Activated naive CD4-positive, alpha-beta T cell treated with anti-CD3 and anti-CD28 coated beads, Interleukin-2, amount 50 U/mL, for 16 hours (primary cell): ENCODE results near the gene COCH.
"Not testable (repeated sequence)": the region's sequence is repeated elsewhere in the genome, so short reads cannot be mapped to it uniquely, and the experiment has no call there.

Experiments
- DNase-seq: peaks from one replicate; pipeline ENCODE4 v3.0.0-alpha.2; 2020

The COCH gene

DNA sequence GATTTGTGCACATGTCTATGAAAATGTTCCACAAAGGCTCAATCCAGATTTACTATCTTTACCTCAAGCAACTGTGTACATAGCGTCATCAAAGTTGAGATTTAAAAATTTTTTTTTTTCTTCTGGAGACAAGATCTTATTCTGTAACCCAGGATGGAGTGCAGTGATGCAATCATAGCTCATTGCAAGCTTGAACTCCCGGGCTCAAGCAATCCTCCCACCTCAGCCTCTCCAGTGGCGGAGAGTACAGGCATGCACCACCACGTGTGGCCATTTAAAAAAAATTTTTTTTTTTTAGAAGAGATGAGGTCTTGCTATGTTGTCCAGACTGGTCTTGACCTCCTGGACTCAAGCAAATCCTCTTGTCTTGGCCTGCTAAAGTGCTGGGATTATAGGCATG lies 2.3 kb downstream of the COCH start:
- no peak for DNase-seq

GRCh38 chr14:30882431-30882830 lies 8.1 kb downstream of the COCH start:
- DNase-seq: no peak

GRCh38 chr14:30883508-30884294 lies 9.3 kb downstream of the COCH start:
- no peak for DNase-seq

GRCh38 chr14:30884901-30885300 lies 10.5 kb downstream of the COCH start:
- DNase-seq: no peak

DNA sequence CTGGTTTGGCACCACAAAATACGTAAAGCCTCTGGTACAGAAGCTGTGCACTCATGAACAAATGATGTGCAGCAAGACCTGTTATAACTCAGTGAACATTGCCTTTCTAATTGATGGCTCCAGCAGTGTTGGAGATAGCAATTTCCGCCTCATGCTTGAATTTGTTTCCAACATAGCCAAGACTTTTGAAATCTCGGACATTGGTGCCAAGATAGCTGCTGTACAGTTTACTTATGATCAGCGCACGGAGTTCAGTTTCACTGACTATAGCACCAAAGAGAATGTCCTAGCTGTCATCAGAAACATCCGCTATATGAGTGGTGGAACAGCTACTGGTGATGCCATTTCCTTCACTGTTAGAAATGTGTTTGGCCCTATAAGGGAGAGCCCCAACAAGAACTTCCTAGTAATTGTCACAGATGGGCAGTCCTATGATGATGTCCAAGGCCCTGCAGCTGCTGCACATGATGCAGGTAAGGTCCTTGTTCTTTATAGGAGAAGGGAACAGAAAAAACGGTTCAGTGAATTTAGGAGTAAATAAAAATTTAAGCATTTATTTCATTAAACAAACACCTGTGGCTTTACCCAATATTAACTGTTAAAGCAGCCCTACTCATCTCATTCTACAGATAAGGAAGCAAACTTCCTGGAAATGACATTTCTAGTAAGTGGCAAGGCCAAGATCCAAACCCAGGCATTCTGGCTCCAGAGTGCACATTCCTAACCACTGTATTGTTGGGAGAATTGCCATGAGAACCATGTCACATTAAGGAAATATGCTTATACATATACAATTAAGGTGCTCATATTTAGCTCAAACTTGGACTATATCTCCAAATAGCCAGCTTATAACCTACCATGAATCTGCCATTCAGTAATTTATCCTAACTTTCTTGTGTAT lies 11.7 kb downstream of the COCH start:
- no peak for DNase-seq

DNA sequence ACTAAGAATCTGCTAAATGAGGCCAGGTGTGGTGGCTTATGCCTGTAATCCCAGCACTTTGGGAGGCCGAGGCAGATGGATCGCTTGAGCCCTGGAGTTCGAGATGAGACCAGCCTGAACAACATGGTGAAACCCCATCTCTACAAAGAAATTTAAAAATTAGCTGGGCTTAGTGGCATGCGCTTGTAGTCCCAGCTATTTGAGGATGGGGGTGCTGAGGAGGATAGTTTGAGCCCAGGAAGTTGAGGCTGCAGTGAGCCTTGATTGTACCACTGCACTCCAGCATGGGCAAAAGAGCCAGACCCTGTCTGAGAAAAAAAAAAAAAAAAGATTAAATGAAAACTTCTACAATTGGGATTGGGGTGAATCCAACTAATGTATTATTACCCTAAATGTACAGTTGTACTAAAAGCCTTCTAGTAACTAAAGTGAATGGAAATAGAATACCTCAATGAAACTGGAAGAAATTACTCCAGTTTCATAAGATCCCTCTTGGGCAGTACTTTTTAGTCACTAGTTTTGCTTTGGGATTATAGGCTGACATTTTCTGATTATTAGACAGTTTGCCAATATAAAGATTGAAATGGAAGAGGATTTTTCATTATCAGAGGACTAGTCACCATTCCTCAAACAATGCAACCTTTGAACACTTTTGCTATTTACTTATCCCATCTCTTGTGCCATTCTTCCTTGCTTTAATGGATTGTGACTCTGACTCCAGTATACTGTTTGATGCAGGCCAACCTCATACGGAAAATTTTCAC lies 14.3 kb downstream of the COCH start:
- DNase-seq: no peak

GRCh38 chr14:30889244-30889594 lies 14.9 kb downstream of the COCH start:
- DNase-seq: no peak

DNA sequence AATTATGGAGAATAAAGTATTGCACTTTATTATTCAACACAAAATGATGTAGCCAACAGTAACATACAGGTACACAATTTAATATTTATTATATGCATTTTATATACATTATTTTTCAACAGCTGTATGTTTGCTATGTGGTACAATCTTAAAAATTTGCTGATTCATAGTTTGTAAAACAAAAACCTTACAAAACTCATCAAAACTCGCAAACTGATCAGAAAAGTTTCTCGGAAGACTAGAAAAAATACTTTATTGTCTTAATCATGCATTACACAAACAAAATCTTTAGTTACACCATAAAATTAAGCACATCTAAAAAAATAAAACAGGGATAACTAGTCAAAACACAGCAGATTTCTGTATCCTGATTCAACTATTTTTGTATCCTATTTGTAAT lies 19.5 kb downstream of the COCH start:
- DNase-seq: no peak

DNA sequence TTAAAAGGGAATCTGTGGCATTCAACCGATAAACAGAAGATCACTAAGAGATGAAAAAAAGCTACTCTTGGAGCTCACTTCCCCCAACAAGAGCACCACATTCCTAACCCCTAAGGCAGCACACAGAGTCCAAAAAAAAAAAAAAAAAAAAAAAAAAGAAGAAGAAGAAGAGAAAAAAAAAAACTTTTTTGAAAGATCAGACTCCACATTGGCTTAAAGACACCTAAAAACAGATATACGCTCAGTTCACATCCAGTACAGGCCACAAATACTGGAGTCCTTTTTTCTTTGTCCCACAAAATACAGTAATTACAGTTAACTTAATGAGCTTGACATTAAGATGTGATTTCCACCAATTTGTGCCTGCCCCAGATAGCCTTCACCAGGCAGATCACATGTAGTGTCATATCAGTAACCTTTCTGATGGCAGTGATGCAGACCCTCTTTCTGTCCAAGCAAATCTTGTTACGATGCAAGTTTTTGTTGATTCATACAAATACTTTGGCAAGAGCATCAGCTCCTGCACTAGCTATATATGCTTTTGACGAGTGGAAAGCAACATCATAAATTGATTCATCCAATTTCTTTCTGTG lies 20.7 kb downstream of the COCH start:
- DNase-seq: no peak

DNA sequence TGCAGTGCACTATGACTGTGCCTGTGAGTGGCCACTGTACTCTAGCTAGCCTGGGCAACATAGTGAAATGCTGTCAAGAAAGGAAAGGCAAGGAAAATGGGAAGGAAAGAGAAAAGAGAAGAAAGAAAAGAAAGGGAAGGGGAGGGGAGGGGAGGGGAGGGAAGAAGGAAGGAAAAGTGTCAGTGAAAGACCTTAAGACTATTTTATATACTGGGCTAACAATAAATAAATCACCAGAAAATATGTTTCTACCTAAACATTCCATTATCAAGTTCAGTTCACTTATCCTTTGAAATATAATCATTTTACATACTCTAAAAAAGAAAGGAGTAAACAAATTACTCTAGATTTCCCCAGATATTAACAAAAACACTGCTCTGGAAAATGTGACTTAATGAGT lies 22.1 kb downstream of the COCH start:
- DNase-seq: no peak

DNA sequence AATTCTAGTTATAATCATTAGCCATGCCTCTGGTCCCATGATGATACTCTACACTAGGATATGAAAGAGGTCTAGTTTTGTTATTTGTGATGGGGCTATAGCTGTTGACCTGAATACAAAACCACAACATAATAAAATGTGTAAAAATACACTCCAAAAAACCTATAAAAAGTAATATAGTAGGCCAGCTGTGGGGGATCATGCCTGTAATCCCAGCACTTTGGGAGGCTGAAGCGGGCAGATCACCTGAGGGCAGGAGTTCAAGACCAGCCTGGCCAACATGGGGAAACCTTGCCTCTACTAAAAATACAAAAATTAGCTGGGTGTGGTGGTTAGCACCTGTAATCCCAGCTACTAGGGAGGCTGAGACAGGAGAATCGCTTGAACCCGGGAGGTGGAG lies 22.8 kb downstream of the COCH start:
- not testable (repeated sequence) for DNase-seq

- DNase-seq: no peak
Observed at GRCh38 chr14:30903285-30904124, 29.1 kb downstream of the COCH start.

GRCh38 chr14:30906752-30907658 lies 32.6 kb downstream of the COCH start:
- DNase-seq: no peak

DNA sequence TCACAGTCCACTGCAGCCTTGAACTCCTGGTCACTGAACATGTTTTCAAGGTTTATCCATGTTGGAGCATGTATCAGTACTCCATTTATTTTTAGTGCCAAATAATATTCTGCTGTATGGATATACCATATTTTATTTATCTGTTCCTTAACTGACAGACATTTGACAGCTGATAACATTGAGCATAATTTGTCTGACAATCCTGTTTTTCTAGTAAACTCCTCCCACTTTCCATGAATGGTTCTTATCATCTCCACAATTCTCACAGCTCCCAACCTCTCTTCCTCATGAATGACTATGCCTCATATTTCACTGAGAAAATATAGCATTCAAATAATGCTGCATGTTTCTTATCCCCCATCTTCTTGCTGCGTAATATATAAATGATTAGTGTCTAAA lies 33.3 kb downstream of the COCH start:
- no peak for DNase-seq

- no peak for DNase-seq
Observed at GRCh38 chr14:30908826-30909225, 34.5 kb downstream of the COCH start.

GRCh38 chr14:30914812-30915211 lies 40.5 kb downstream of the COCH start:
- DNase-seq: no peak

GRCh38 chr14:30915596-30915995 lies 41.2 kb downstream of the COCH start:
- DNase-seq: no peak

GRCh38 chr14:30921305-30921704 lies 46.9 kb downstream of the COCH start:
- DNase-seq: no peak

- DNase-seq: no peak
Observed at GRCh38 chr14:30921788-30922187, 47.4 kb downstream of the COCH start.

GRCh38 chr14:30925254-30925653 lies 50.9 kb downstream of the COCH start:
- no peak for DNase-seq

- no peak for DNase-seq
Observed at GRCh38 chr14:30928462-30928861, 54.1 kb downstream of the COCH start.
